Uterus (tissue), 2 donors: ENCODE measurements around the gene LIMS2.

ENCODE experiments used
- CTCF ChIP-seq, 4 experiments: fragments of 200-600 bp in 2 of 4; fragments of 450-650 bp in 2 of 4; sonication (generic) in 2 of 4; IDR thresholded peaks; one replicate each; pipeline ENCODE4 v1.5.1; 2016 to 2019; ENCODE audit warnings: antibody characterized with exemption in 4 of 4, mild to moderate bottlenecking in 2 of 4, moderate library complexity in 1 of 4
- POLR2A ChIP-seq, 2 donors: fragments of 450-650 bp; IDR thresholded peaks; one replicate each; pipeline ENCODE4 v1.6.1; 2016; ENCODE audit warnings: antibody characterized with exemption in 2 of 2, mild to moderate bottlenecking in 1 of 2, moderate library complexity in 1 of 2

GRCh38 chr2:127694986-127695385 lies 19.7 kb upstream of the LIMS2 start:
- TF ChIP-seq CTCF (IDR thresholded peaks at IDR 0.05): no peak
- no peak for TF ChIP-seq POLR2A (IDR thresholded peaks at IDR 0.05)
